Measurements from ENCODE around the gene NUDT5. TPM values are rescaled to one million over a fixed set of nuclear protein-coding genes. Genes with fewer than 3 reads are reported as not detected.
A peak's percentile ranks its signal among the peaks of the same experiment; 100 is the strongest.

NUDT5 gene
- total and polyA plus RNA-seq, 2 of the 13 experiments (the other 11 are each of a cell fraction or from before 2014, with no cell fraction given), result 79.6 to 134 TPM

DNA sequence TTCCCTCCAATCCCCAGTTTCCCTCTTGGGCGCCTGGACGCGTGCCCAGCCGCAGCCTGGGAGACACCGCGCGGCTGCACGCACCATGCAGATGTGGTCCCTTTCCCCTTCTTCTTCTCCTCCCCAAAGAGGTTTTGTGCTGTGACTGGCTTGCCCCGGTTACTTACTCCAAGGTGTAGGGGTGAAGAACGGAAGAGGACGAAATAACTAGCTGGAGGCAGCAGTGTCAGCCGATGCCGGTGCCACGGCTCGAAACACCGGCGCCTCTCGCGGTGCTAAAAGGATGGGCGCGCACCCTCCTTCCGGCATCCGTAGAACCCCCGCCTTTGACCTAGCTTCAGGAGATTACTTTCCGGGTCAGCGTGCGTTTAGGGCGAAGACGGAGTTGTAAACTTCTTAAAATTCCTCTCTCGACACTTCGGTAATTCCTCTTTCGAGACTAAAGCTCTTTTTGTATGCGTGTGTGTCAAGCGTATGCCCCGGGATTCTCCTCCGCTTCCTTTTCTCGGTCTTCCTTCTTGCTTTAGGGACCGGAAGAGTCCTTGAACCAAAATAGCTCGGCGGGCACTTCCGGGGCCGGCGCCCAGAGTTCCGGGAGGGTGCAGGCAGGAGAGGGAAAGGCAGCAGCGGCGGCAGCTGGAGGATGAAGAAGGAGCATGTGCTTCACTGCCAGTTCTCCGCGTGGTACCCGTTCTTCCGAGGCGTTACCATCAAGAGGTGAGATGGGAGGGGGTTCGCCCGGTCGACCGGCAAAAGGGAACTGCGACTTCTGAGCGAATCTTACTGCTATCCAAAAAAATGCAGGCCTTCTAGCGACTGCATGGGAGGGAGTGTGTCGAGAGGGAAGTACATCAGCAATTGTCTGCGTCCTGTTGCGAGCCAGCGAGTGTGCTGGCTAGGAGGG is at the start of gene NUDT5, which contains the start of gene CDC123 (continued):
- TF ChIP-seq TAF15 (IDR thresholded peaks at IDR 0.05; ENCODE audit: low read depth, low read length, poor library complexity, severe bottlenecking) (no peak), ZNF543 (CRISPR knock-in tag; IDR thresholded peaks at IDR 0.05) (no peak), CEBPB (IDR thresholded peaks at IDR 0.05; ENCODE audit: borderline replicate concordance, low read depth, low read length) (no peak), ZNF451 (CRISPR knock-in tag; IDR thresholded peaks at IDR 0.05) (0 out of 2 replicates have a peak, but pooled peaks have one; percentile 6), ZNF362 (CRISPR knock-in tag; IDR thresholded peaks at IDR 0.05; ENCODE audit: borderline replicate concordance) (0 out of 2 replicates have a peak, but pooled peaks have one; percentile 10), MAFG (CRISPR knock-in tag; IDR thresholded peaks at IDR 0.05) (0 out of 2 replicates have a peak, but pooled peaks have one; percentile 11), BORCS8-MEF2B (CRISPR knock-in tag; IDR thresholded peaks at IDR 0.05) (peak; percentile 49; the same call in 1 of the 2 replicates), ARNT2 (CRISPR knock-in tag; IDR thresholded peaks at IDR 0.05; ENCODE audit: low read depth) (peak; percentile 52), ZNF577 (CRISPR knock-in tag; IDR thresholded peaks at IDR 0.05; ENCODE audit: borderline replicate concordance, low read depth) (no peak), ZNF747 (CRISPR knock-in tag; IDR thresholded peaks at IDR 0.05; ENCODE audit: borderline replicate concordance) (0 out of 2 replicates have a peak, but pooled peaks have one; percentile 36), NR2C2 (CRISPR knock-in tag; IDR thresholded peaks at IDR 0.05; ENCODE audit: borderline replicate concordance) (peak; percentile 100), REST (IDR thresholded peaks at IDR 0.05; ENCODE audit: borderline replicate concordance in 1 of 2, low read depth in 1 of 2, low read length in 2 of 2) (no peak), ZXDC (CRISPR knock-in tag; IDR thresholded peaks at IDR 0.05) (peak; percentile 43; the same call in 1 of the 2 replicates), ZNF256 (CRISPR knock-in tag; conservative IDR thresholded peaks at IDR 0.05) (no peak), SOX13 (IDR thresholded peaks at IDR 0.05) (peak; percentile 18; the same call in 1 of the 2 replicates), SOX13 (CRISPR knock-in tag; conservative IDR thresholded peaks at IDR 0.05 in 1 of 2, IDR thresholded peaks at IDR 0.05 in 1 of 2) (no peak), ZNF75D (CRISPR knock-in tag; IDR thresholded peaks at IDR 0.05; ENCODE audit: borderline replicate concordance) (no peak), REPIN1 (CRISPR knock-in tag; IDR thresholded peaks at IDR 0.05; ENCODE audit: borderline replicate concordance, low read depth) (peak; percentile 82)
- TF ChIP-seq, protein P1, sequence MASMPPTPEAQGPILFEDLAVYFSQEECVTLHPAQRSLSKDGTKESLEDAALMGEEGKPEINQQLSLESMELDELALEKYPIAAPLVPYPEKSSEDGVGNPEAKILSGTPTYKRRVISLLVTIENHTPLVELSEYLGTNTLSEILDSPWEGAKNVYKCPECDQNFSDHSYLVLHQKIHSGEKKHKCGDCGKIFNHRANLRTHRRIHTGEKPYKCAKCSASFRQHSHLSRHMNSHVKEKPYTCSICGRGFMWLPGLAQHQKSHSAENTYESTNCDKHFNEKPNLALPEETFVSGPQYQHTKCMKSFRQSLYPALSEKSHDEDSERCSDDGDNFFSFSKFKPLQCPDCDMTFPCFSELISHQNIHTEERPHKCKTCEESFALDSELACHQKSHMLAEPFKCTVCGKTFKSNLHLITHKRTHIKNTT (CRISPR knock-in tag; IDR thresholded peaks at IDR 0.05), result no peak

Measured in HepG2 (cell line).